Transverse colon (tissue), 4 donors: ENCODE data around the gene SRSF7. TPM values are rescaled to one million over a fixed set of nuclear protein-coding genes. Genes with fewer than 3 reads are reported as not detected.

Experiments
- DNase-seq: peaks from one replicate; pipeline ENCODE4 v3.0.0-alpha.2; 2019
- H3K27ac ChIP-seq, 4 donors: fragments of 200-600 bp; sonication (generic); 2 replicates each; pipeline ENCODE4 v1.5.1; 2016 to 2018; ENCODE audit warnings: inconsistent platforms in 4 of 4
- H3K27me3 ChIP-seq: fragments of 200-600 bp; sonication (generic); 2 replicates; pipeline ENCODE4 v1.5.1; 2017; ENCODE audit warnings: inconsistent platforms
- H3K36me3 ChIP-seq, 4 donors: fragments of 200-600 bp; sonication (generic); 2 replicates each; pipeline ENCODE4 v1.5.1; 2017 to 2019; ENCODE audit warnings: inconsistent platforms in 4 of 4
- H3K4me1 ChIP-seq, 4 donors: fragments of 200-600 bp; sonication (generic); 2 replicates each; pipeline ENCODE4 v1.5.1; 2017 to 2020; ENCODE audit warnings: inconsistent platforms in 4 of 4
- H3K4me3 ChIP-seq, 4 donors: fragments of 200-600 bp; sonication (generic); 1 replicate in 1 of 4; 2 replicates in 3 of 4; pipeline versions ENCODE4 v1.5.1 to v1.6.1; 2017 to 2019; ENCODE audit warnings: inconsistent platforms in 4 of 4
- H3K9me3 ChIP-seq, 2 donors: fragments of 200-600 bp; sonication (generic); 2 replicates each; pipeline ENCODE4 v1.5.1; 2017 to 2019; ENCODE audit warnings: inconsistent platforms in 2 of 2
- EP300 ChIP-seq: sonication (generic); formaldehyde crosslinking; IDR thresholded peaks from one replicate; pipeline ENCODE4 v1.6.1; 2017; ENCODE audit warnings: antibody characterized with exemption, low read depth
- POLR2A ChIP-seq: fragments of 450-650 bp; IDR thresholded peaks from one replicate; pipeline ENCODE4 v1.6.1; 2016; ENCODE audit warnings: antibody characterized with exemption, mild to moderate bottlenecking, moderate library complexity
- POLR2AphosphoS5 ChIP-seq, 3 donors: sonication (generic); formaldehyde crosslinking; IDR thresholded peaks; one replicate each; pipeline ENCODE4 v1.6.1; 2016; ENCODE audit warnings: antibody characterized with exemption in 3 of 3
- WGBS, 2 donors: methylation state at CpG; one replicate each; pipeline ENCODE4 v1.1.5; 2018; ENCODE audit warnings: low coverage in 1 of 2; 5-methylcytosine and 5-hydroxymethylcytosine counted together
- in situ Hi-C, 4 donors: fragments of 200-750 bp; cut with MboI; loops; one replicate each; pipeline versions ENCODE4 v1.15.0 to v1.15.1; 2017; ENCODE audit warnings: low sequenced_read_pairs in 3 of 4, low pct_ligation_motif_present in 1 of 4, low pct_unique_long_range_greater_than_20kb in 1 of 4
- intact Hi-C: fragments of 100-400 bp; cut with DNase I; formaldehyde crosslinking; loops from one replicate; pipeline ENCODE4 v1.15.1; 2023; ENCODE audit warnings: low total_unique reads
- total RNA-seq, 4 donors: library from RNA; depleted of rRNA; stranded (reverse); fragments of >200 nt; gene quantifications; one replicate each; pipeline ENCODE4 v1.1.0, GENCODE V29; 2016
- TF ChIP-seq, protein P1 (sequence below), 5 experiments: fragments of 200-600 bp in 3 of 5; fragments of 450-650 bp in 2 of 5; sonication (generic) in 3 of 5; IDR thresholded peaks; 1 replicate in 2 of 5; 2 replicates in 3 of 5; pipeline ENCODE4 v1.5.1; 2016 to 2017; ENCODE audit warnings: antibody characterized with exemption in 5 of 5, inconsistent platforms in 3 of 5, mild to moderate bottlenecking in 2 of 5, moderate library complexity in 1 of 5

SRSF7 gene
- total RNA-seq, 4 donors from 2014 or later: 75.6 to 153 (median 95.0) TPM

DNA sequence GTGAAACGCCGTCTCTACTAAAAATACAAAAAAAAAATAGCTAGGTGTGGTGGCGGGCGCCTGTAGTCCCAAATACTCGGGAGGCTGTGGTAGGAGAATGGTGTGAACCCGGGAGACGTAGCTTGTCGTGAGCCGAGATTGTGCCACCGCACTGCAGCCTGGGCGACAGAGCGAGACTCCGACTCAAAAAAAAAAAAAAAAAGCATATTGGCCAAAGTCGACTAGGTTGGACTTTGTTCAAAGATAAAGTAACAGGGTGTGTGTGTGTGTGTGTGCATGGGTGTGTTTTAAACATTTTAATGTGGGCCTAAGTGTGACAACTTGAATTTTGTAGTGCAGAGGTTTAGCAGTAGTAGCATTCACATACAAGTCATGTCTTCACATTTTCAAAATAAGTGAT lies 38.5 kb upstream of the SRSF7 start:
- 54 to 79% methylated on average over 14 of the region's 14 CpGs for WGBS, 2 donors
- peaks cover 0 to 24% (median 10%) of the 10 kb centered on the region in 4 donors for H3K4me1 ChIP-seq
- peak overlapping the region; percentile 58 to 73 (median 70) for H3K27ac ChIP-seq
- in situ Hi-C loops (no loop called here), intact Hi-C loops (no loop called here)
- no peak overlapping the region for H3K4me3 ChIP-seq
- no peaks in the 10 kb centered on the region for H3K9me3 ChIP-seq
- no peaks in the 10 kb centered on the region for H3K36me3 ChIP-seq
- H3K27me3 ChIP-seq: no peaks in the 10 kb centered on the region
- peak; percentile 32 for DNase-seq
- TF ChIP-seq POLR2A (peak; percentile 29), EP300 (no peak)

GRCh38 chr2:38788306-38788705 lies 37.1 kb upstream of the SRSF7 start:
- H3K27me3 ChIP-seq: no peaks in the 10 kb centered on the region
- H3K36me3 ChIP-seq: no peaks in the 10 kb centered on the region
- H3K27ac ChIP-seq: no peak overlapping the region
- H3K9me3 ChIP-seq: no peaks in the 10 kb centered on the region
- in situ Hi-C loops (no loop called here), intact Hi-C loops (no loop called here)
- H3K4me3 ChIP-seq: no peak overlapping the region
- 80 to 86% methylated on average over 4 to 6 of the region's 6 CpGs for WGBS, 2 donors
- peaks cover 0 to 13% (median 5%) of the 10 kb centered on the region in 4 donors for H3K4me1 ChIP-seq
- DNase-seq: no peak
- no peak for TF ChIP-seq POLR2A
- no peak for TF ChIP-seq POLR2AphosphoS5 (IDR thresholded peaks at IDR 0.05)
- no peak for TF ChIP-seq EP300
- TF ChIP-seq, protein P1, sequence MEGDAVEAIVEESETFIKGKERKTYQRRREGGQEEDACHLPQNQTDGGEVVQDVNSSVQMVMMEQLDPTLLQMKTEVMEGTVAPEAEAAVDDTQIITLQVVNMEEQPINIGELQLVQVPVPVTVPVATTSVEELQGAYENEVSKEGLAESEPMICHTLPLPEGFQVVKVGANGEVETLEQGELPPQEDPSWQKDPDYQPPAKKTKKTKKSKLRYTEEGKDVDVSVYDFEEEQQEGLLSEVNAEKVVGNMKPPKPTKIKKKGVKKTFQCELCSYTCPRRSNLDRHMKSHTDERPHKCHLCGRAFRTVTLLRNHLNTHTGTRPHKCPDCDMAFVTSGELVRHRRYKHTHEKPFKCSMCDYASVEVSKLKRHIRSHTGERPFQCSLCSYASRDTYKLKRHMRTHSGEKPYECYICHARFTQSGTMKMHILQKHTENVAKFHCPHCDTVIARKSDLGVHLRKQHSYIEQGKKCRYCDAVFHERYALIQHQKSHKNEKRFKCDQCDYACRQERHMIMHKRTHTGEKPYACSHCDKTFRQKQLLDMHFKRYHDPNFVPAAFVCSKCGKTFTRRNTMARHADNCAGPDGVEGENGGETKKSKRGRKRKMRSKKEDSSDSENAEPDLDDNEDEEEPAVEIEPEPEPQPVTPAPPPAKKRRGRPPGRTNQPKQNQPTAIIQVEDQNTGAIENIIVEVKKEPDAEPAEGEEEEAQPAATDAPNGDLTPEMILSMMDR (IDR thresholded peaks at IDR 0.05): no peak

DNA sequence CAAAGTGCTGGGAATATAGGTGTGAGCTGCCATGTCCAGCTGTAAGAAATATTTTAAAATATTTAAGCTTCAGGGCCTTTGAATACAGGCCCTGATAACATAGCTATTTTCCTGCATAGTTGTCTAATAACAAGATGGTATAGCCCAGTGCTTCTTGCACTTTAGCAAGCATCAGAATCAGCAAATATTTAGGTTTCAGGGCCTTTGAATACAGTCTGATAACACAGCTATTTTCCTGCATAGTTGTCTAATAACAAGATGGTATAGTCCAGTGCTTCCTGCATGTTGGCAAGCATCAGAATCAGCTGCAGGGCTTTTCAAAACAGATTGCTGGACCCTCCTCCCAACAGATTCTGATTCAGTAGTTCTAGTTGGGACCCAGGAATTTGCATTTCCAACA lies 32.4 kb upstream of the SRSF7 start:
- intact Hi-C loops: no loop called here
- Histone ChIP-seq H3K36me3 (no peaks in the 10 kb centered on the region), H3K27ac (no peak overlapping the region), H3K4me1 (peaks cover 0 to 7% (median 3%) of the 10 kb centered on the region in 4 donors), H3K27me3 (no peaks in the 10 kb centered on the region), H3K9me3 (no peaks in the 10 kb centered on the region), H3K4me3 (no peak overlapping the region)
- in situ Hi-C loops: no loop called here
- no peak for DNase-seq
- TF ChIP-seq EP300 (no peak), POLR2AphosphoS5 (IDR thresholded peaks at IDR 0.05) (no peak), POLR2A (no peak)
- TF ChIP-seq, protein P1 (IDR thresholded peaks at IDR 0.05): no peak

DNA sequence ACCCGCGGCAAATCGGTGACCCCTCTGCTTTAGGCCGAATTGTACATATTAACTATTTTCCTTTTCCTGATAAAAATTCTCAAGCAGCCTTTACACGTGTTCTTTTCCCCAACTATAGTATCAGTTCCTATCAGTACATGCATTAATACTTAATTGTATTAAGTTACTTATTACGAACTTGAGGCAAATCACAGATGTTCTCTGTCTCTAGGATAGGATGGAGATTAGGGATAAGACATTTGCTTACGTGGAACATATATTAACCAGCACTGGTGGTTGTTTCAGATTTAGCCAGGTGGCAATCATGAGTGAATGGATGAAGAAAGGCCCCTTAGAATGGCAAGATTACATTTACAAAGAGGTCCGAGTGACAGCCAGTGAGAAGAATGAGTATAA lies 27.5 kb upstream of the SRSF7 start:
- no peak for DNase-seq
- Histone ChIP-seq H3K27me3 (no peaks in the 10 kb centered on the region), H3K27ac (peak overlapping the region; percentile 72 to 81 (median 78)), H3K36me3 (no peaks in the 10 kb centered on the region), H3K4me3 (peak overlapping the region; percentile 21 to 70 (median 57)), H3K4me1 (peaks cover 0 to 14% (median 7%) of the 10 kb centered on the region in 4 donors), H3K9me3 (no peaks in the 10 kb centered on the region)
- intact Hi-C loops: no loop called here
- TF ChIP-seq POLR2A (no peak), EP300 (no peak), POLR2AphosphoS5 (IDR thresholded peaks at IDR 0.05) (no peak)
- TF ChIP-seq, protein P1 (IDR thresholded peaks at IDR 0.05): no peak
- in situ Hi-C loops: no loop called here
- 8% methylated on average over 2 to 8 of the region's 8 CpGs for WGBS, 2 donors

GRCh38 chr2:38776531-38776930 lies 25.4 kb upstream of the SRSF7 start:
- H3K27ac ChIP-seq: no peak overlapping the region
- no peak for DNase-seq
- in situ Hi-C loops: no loop called here
- peaks cover 0 to 14% (median 7%) of the 10 kb centered on the region in 4 donors for H3K4me1 ChIP-seq
- 87% methylated on average over 13 of the region's 13 CpGs; no CpG with 5 or more reads in 1 of the 2 donors for WGBS, 2 donors
- H3K9me3 ChIP-seq: no peaks in the 10 kb centered on the region
- no peaks in the 10 kb centered on the region for H3K36me3 ChIP-seq
- intact Hi-C loops: no loop called here
- no peaks in the 10 kb centered on the region for H3K27me3 ChIP-seq
- TF ChIP-seq POLR2A (no peak), EP300 (no peak), POLR2AphosphoS5 (IDR thresholded peaks at IDR 0.05) (no peak)
- TF ChIP-seq, protein P1 (IDR thresholded peaks at IDR 0.05): no peak
- no peak overlapping the region for H3K4me3 ChIP-seq
